ENCODE results near the gene UGCG. TPM values are rescaled to one million over a fixed set of nuclear protein-coding genes. Genes with fewer than 3 reads are reported as not detected.

UGCG gene
- total and polyA plus RNA-seq, 9 of the 15 experiments (the other 6 are each of a cell fraction or from before 2014, with no cell fraction given) = 20.0 to 40.3 (median 29.2) TPM

DNA sequence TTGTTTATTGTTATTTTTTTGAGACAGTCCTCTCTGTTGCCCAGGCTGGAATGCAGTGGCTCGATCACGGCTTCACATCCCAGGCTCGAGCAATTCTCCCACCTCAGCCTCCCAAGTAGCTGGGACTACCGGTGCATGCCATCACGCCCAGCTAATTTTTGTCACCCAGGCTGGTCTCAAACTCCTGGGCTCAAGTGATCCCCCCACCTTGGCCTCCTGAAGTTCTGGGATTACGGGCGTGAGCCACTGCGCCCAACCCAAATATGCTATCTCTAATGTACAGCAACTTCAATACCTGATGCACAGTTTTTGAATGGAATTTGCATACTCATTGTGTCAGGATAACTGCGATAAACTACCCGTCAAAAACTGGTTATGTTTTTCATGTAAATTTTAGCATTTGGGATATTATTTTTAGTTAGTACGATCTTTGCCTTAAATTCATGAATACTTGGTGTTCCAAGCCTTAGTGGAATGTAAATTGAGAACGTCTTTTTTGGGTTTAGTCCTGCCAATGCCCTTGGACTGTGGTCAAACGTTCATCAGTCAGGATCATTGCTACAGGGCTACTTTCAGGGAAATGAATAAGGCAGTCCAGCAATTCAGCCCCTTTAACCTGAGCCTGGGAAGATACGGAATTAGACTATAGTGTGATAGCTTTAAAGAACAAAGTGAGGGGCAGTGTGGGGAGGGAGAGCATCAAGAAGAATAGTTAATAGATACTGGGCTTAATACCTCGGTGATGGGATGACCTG, 4.4 kb downstream of the UGCG start (continued):
- TF ChIP-seq, protein P1, sequence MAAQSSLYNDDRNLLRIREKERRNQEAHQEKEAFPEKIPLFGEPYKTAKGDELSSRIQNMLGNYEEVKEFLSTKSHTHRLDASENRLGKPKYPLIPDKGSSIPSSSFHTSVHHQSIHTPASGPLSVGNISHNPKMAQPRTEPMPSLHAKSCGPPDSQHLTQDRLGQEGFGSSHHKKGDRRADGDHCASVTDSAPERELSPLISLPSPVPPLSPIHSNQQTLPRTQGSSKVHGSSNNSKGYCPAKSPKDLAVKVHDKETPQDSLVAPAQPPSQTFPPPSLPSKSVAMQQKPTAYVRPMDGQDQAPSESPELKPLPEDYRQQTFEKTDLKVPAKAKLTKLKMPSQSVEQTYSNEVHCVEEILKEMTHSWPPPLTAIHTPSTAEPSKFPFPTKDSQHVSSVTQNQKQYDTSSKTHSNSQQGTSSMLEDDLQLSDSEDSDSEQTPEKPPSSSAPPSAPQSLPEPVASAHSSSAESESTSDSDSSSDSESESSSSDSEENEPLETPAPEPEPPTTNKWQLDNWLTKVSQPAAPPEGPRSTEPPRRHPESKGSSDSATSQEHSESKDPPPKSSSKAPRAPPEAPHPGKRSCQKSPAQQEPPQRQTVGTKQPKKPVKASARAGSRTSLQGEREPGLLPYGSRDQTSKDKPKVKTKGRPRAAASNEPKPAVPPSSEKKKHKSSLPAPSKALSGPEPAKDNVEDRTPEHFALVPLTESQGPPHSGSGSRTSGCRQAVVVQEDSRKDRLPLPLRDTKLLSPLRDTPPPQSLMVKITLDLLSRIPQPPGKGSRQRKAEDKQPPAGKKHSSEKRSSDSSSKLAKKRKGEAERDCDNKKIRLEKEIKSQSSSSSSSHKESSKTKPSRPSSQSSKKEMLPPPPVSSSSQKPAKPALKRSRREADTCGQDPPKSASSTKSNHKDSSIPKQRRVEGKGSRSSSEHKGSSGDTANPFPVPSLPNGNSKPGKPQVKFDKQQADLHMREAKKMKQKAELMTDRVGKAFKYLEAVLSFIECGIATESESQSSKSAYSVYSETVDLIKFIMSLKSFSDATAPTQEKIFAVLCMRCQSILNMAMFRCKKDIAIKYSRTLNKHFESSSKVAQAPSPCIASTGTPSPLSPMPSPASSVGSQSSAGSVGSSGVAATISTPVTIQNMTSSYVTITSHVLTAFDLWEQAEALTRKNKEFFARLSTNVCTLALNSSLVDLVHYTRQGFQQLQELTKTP (IDR thresholded peaks at IDR 0.05; ENCODE audit: low read depth in 1 of 2, partially characterized antibody in 2 of 2) = no peak
- TF ChIP-seq PHTF2 (CRISPR knock-in tag; IDR thresholded peaks at IDR 0.05) (no peak), ZC3H8 (IDR thresholded peaks at IDR 0.05) (no peak), HSF4 (CRISPR knock-in tag; IDR thresholded peaks at IDR 0.05; ENCODE audit: borderline replicate concordance) (no peak), RBBP5 (IDR thresholded peaks at IDR 0.05; ENCODE audit: borderline replicate concordance, insufficient read depth, low read length, poor library complexity, severe bottlenecking) (peak; percentile 30), EP300 (IDR thresholded peaks at IDR 0.05; ENCODE audit: low read length) (peak; percentile 70; the same call in 1 of the 2 replicates), SIRT6 (IDR thresholded peaks at IDR 0.05; ENCODE audit: low read depth, low read length) (no peak), RCOR1 (IDR thresholded peaks at IDR 0.05; ENCODE audit: borderline replicate concordance in 1 of 2, low read depth in 2 of 2, low read length in 2 of 2) (0 out of 4 replicates have a peak, but pooled peaks of 1 of the 2 experiments have one; percentile 49), POLR2A (conservative IDR thresholded peaks at IDR 0.05) (peak; percentile 25), ZC3H11A (IDR thresholded peaks at IDR 0.05; ENCODE audit: low read depth, low read length) (no peak), PML (IDR thresholded peaks at IDR 0.05; ENCODE audit: low read length) (peak; percentile 77), ZNF165 (CRISPR knock-in tag; IDR thresholded peaks at IDR 0.05; ENCODE audit: borderline replicate concordance) (no peak), SMARCA4 (IDR thresholded peaks at IDR 0.05) (peak; percentile 89), ARID1B (IDR thresholded peaks at IDR 0.05) (peak; percentile 94), TRIM24 (IDR thresholded peaks at IDR 0.05) (peak; percentile 56 to 76; a peak in 2 of 4 replicates), TEAD1 (CRISPR knock-in tag; IDR thresholded peaks at IDR 0.05) (peak; percentile 53 to 67; a peak in 1 of 4 replicates), BDP1 (IDR thresholded peaks at IDR 0.05; ENCODE audit: insufficient read depth, insufficient read length) (no peak), MAFG (tag; conservative IDR thresholded peaks at IDR 0.05) (peak; percentile 86), HDAC1 (IDR thresholded peaks at IDR 0.05) (peak in 1 of 2 experiments; percentile 38; a peak in 1 of 4 replicates)
- TF ChIP-seq, protein P2, sequence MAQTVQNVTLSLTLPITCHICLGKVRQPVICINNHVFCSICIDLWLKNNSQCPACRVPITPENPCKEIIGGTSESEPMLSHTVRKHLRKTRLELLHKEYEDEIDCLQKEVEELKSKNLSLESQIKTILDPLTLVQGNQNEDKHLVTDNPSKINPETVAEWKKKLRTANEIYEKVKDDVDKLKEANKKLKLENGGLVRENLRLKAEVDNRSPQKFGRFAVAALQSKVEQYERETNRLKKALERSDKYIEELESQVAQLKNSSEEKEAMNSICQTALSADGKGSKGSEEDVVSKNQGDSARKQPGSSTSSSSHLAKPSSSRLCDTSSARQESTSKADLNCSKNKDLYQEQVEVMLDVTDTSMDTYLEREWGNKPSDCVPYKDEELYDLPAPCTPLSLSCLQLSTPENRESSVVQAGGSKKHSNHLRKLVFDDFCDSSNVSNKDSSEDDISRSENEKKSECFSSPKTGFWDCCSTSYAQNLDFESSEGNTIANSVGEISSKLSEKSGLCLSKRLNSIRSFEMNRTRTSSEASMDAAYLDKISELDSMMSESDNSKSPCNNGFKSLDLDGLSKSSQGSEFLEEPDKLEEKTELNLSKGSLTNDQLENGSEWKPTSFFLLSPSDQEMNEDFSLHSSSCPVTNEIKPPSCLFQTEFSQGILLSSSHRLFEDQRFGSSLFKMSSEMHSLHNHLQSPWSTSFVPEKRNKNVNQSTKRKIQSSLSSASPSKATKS (CRISPR knock-in tag; IDR thresholded peaks at IDR 0.05) = no peak
- TF ChIP-seq, protein P3, sequence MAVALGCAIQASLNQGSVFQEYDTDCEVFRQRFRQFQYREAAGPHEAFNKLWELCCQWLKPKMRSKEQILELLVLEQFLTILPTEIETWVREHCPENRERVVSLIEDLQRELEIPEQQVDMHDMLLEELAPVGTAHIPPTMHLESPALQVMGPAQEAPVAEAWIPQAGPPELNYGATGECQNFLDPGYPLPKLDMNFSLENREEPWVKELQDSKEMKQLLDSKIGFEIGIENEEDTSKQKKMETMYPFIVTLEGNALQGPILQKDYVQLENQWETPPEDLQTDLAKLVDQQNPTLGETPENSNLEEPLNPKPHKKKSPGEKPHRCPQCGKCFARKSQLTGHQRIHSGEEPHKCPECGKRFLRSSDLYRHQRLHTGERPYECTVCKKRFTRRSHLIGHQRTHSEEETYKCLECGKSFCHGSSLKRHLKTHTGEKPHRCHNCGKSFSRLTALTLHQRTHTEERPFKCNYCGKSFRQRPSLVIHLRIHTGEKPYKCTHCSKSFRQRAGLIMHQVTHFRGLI (CRISPR knock-in tag; IDR thresholded peaks at IDR 0.05) = no peak
